SU-DHL-6 (cell line): Measurements from ENCODE around the gene AUH.

Experiments used
- H2AFZ ChIP-seq: fragments of 200-600 bp; sonication (generic); 2 replicates; pipeline ENCODE4 v1.6.1; 2014; ENCODE audit warnings: low read depth, mild to moderate bottlenecking, moderate library complexity, mixed read lengths, antibody characterized with exemption, low read length; ENCODE audit not compliant: severe bottlenecking
- H3F3A ChIP-seq: fragments of 200-600 bp; shearing (Covaris generic); 2 replicates; pipeline ENCODE4 v1.6.0; 2016; ENCODE audit warnings: antibody characterized with exemption, mild to moderate bottlenecking; ENCODE audit not compliant: insufficient read depth
- H3K27ac ChIP-seq: fragments of 200-600 bp; sonication (generic); 2 replicates; pipeline ENCODE4 v1.5.1; 2016; ENCODE audit warnings: low read depth, mild to moderate bottlenecking, low read length, moderate library complexity, mixed read lengths
- H3K27me3 ChIP-seq: fragments of 200-600 bp; sonication (generic), shearing (Covaris generic); 2 replicates; pipeline ENCODE4 v1.6.0; 2014; ENCODE audit warnings: mild to moderate bottlenecking, low read length
- H3K36me3 ChIP-seq: fragments of 200-600 bp; sonication (generic); 2 replicates; pipeline ENCODE4 v1.6.1; 2014; ENCODE audit warnings: mild to moderate bottlenecking, low read length, mixed read lengths
- H3K4me2 ChIP-seq: fragments of 300-600, 200-600 bp; shearing (Covaris generic), sonication (generic); 2 replicates; pipeline ENCODE4 v1.6.0; 2014; ENCODE audit warnings: low read length, low read depth, mild to moderate bottlenecking; ENCODE audit not compliant: poor library complexity, severe bottlenecking
- H3K4me3 ChIP-seq: fragments of 200-600 bp; sonication (generic); 2 replicates; pipeline ENCODE4 v1.5.1; 2014; ENCODE audit warnings: antibody characterized with exemption, low read length, mild to moderate bottlenecking, mixed read lengths; ENCODE audit not compliant: insufficient read depth, poor library complexity, severe bottlenecking
- H3K79me2 ChIP-seq: fragments of 200-600 bp; sonication (generic); 2 replicates; pipeline ENCODE4 v1.6.1; 2014; ENCODE audit warnings: mild to moderate bottlenecking, low read length, moderate library complexity; ENCODE audit not compliant: insufficient read depth
- H3K9ac ChIP-seq: fragments of 200-600 bp; sonication (generic); 2 replicates; pipeline ENCODE4 v1.7.0; 2014; ENCODE audit warnings: mild to moderate bottlenecking, low read length
- H3K9me2 ChIP-seq: fragments of 200-600 bp; sonication (generic); replicated peaks from 2 replicates; pipeline ENCODE4 v1.6.1; 2014; ENCODE audit warnings: low read length; ENCODE audit not compliant: insufficient read depth
- H3K9me3 ChIP-seq: fragments of 200-600 bp; sonication (generic); 2 replicates; pipeline ENCODE4 v1.6.1; 2014; ENCODE audit warnings: low read length, mixed read lengths; ENCODE audit not compliant: insufficient read depth
- H4K20me1 ChIP-seq: fragments of 200-600 bp; sonication (generic); 2 replicates; pipeline ENCODE4 v1.6.1; 2014; ENCODE audit warnings: low read depth, mild to moderate bottlenecking, antibody characterized with exemption, low read length, moderate library complexity, mixed read lengths
- EZH2phosphoT487 ChIP-seq: fragments of 200-600 bp; sonication (generic), shearing (Covaris generic); conservative IDR thresholded peaks from 2 replicates; pipeline ENCODE4 v1.6.1; 2018; ENCODE audit warnings: mild to moderate bottlenecking, antibody characterized with exemption, low read length, moderate library complexity, mixed read lengths
- TF ChIP-seq, protein P1 (sequence below): fragments of 200-600 bp; sonication (generic); IDR thresholded peaks from one replicate; pipeline ENCODE4 v1.5.1; 2017; ENCODE audit warnings: antibody characterized with exemption, mild to moderate bottlenecking, low read length, moderate library complexity; ENCODE audit not compliant: insufficient read depth, poor library complexity, severe bottlenecking

AUH gene

DNA sequence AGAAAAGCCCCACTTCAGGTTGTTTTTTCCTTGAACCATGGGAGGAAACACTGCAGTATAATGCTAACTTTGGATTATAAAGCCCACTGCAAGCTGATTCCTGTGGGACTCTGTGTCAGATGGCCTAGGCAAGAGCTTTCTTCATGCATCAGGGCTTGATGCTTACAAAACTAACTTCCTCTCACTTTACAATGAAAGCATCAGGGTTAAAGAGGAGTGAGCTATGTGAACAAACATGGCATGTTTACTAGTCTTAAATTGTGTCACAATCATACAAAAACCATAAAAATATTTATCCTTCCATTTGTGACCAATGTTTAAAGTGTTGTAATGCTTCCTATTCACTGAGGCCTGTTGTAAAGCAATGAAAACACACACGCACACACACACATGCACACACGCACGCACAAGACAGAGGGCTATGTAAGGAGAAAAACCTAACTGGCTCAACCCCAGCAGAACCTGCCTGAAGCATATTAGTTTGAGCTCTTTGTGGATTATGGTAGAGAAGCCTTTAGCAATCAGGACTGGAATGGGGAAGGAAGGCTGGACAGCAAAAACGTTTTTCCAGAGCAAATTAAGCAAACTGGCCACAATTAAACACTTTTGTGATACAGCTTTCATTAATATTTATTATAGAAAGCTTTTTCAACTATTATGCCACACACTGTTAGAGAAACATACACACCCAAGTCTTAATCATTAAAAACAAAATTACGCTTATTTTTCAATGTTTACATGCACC lies 122.2 kb downstream of the AUH start:
- Histone ChIP-seq H3K9ac (no peak overlapping the region), H3K79me2 (no peaks in the 10 kb centered on the region), H3K27ac (no peak overlapping the region)

DNA sequence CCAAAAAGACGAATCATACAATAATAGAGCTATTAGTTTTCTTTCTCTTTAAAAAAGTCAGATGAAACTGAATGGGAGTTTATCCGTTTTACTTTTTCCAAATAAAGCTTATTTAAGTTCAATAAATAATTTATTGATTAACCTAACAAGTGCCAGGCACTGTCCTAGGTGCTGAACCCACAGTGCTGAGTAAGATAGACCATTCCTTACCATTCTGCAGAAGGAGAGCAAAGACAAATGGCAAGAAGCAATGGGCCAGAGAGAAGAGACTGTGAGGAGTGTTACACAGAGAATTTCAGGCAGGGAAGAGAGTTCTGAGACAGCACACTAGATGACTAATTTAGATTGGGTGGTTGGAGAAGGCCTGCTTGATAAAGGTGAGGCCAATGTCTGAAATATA lies 127.2 kb downstream of the AUH start:
- no peak for TF ChIP-seq EZH2phosphoT487
- TF ChIP-seq, protein P1, sequence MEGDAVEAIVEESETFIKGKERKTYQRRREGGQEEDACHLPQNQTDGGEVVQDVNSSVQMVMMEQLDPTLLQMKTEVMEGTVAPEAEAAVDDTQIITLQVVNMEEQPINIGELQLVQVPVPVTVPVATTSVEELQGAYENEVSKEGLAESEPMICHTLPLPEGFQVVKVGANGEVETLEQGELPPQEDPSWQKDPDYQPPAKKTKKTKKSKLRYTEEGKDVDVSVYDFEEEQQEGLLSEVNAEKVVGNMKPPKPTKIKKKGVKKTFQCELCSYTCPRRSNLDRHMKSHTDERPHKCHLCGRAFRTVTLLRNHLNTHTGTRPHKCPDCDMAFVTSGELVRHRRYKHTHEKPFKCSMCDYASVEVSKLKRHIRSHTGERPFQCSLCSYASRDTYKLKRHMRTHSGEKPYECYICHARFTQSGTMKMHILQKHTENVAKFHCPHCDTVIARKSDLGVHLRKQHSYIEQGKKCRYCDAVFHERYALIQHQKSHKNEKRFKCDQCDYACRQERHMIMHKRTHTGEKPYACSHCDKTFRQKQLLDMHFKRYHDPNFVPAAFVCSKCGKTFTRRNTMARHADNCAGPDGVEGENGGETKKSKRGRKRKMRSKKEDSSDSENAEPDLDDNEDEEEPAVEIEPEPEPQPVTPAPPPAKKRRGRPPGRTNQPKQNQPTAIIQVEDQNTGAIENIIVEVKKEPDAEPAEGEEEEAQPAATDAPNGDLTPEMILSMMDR: no peak
- H3K9me2 ChIP-seq: no peaks in the 10 kb centered on the region

More for the DNA sequence above, 122.2 kb downstream of the AUH start:
- H3K4me3 ChIP-seq: no peak overlapping the region
- no peaks in the 10 kb centered on the region for H3F3A ChIP-seq
- no peaks in the 10 kb centered on the region for H3K27me3 ChIP-seq
- no peaks in the 10 kb centered on the region for H4K20me1 ChIP-seq
- no peaks in the 10 kb centered on the region for H3K9me2 ChIP-seq
- H3K9me3 ChIP-seq: no peaks in the 10 kb centered on the region
- TF ChIP-seq EZH2phosphoT487: no peak
- TF ChIP-seq, protein P1: no peak
- H2AFZ ChIP-seq: no peak overlapping the region
- no peak overlapping the region for H3K4me2 ChIP-seq
- no peaks in the 10 kb centered on the region for H3K36me3 ChIP-seq

DNA sequence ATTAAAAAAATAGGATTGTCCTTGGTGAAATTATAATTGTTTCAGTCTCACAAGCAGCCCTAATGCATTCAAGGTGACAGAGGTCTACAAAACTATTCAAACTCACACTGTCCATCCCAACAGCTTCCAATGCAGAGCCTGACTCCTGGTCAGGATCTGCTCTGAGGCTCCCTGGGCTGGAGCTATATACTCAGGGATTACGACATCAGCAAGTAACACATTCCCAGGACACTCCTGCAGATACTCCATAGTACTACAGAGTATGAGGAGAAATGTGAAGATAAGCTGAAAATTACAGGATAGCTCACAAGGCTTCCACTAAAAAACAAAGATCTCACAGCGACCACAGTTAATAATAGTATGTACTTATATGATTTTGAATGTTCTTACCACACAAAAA lies 130.1 kb downstream of the AUH start:
- Histone ChIP-seq H3F3A (no peaks in the 10 kb centered on the region), H3K9me3 (no peaks in the 10 kb centered on the region), H3K27ac (no peak overlapping the region), H3K27me3 (no peaks in the 10 kb centered on the region), H3K4me2 (no peak overlapping the region), H3K36me3 (no peaks in the 10 kb centered on the region), H3K9me2 (no peaks in the 10 kb centered on the region), H3K9ac (no peak overlapping the region), H4K20me1 (no peaks in the 10 kb centered on the region), H2AFZ (no peak overlapping the region), H3K4me3 (no peak overlapping the region), H3K79me2 (no peaks in the 10 kb centered on the region)
- no peak for TF ChIP-seq EZH2phosphoT487
- TF ChIP-seq, protein P1: no peak

More for the DNA sequence above, 127.2 kb downstream of the AUH start:
- Histone ChIP-seq H3K9ac (no peak overlapping the region), H3K9me3 (no peaks in the 10 kb centered on the region), H3K36me3 (no peaks in the 10 kb centered on the region), H3F3A (no peaks in the 10 kb centered on the region), H4K20me1 (no peaks in the 10 kb centered on the region), H3K79me2 (no peaks in the 10 kb centered on the region), H3K4me3 (no peak overlapping the region), H3K27me3 (no peaks in the 10 kb centered on the region), H3K27ac (no peak overlapping the region), H2AFZ (no peak overlapping the region), H3K4me2 (no peak overlapping the region)
